CD14-positive monocyte (primary cell): Measurements from ENCODE around the gene KRTAP4-8. TPM values are rescaled to one million over a fixed set of nuclear protein-coding genes. Genes with fewer than 3 reads are reported as not detected.
A peak's percentile ranks its signal among the peaks of the same experiment; 100 is the strongest.
"Not testable (repeated sequence)": the region's sequence is repeated elsewhere in the genome, so short reads cannot be mapped to it uniquely, and the experiment has no call there.

ENCODE experiments used
- DNase-seq, 3 donors: peaks; one replicate each; pipeline ENCODE4 v3.0.0-alpha.2; 2011 to 2022
- H2AFZ ChIP-seq: 2 replicates; pipeline ENCODE4 v1.6.0; 2012; ENCODE audit warnings: mild to moderate bottlenecking, low read depth, low read length, inconsistent platforms; ENCODE audit not compliant: insufficient read depth, poor library complexity, severe bottlenecking
- H3K27ac ChIP-seq, 2 donors: 1 replicate in 1 of 2; 2 replicates in 1 of 2; pipeline ENCODE4 v1.5.1; 2012 to 2013; ENCODE audit warnings: low read length in 2 of 2, control low read depth in 1 of 2, inconsistent platforms in 1 of 2, low read depth in 1 of 2, mild to moderate bottlenecking in 1 of 2
- H3K27me3 ChIP-seq, 2 donors: one replicate each; pipeline versions ENCODE4 v1.6.0 to v1.6.1; 2011 to 2013; ENCODE audit warnings: low read length in 2 of 2; ENCODE audit not compliant: control insufficient read depth in 2 of 2, insufficient read depth in 2 of 2
- H3K36me3 ChIP-seq, 2 donors: replicated peaks in 1 of 2; 1 replicate in 1 of 2; 2 replicates in 1 of 2; pipeline versions ENCODE4 v1.5.1 to v1.6.1; 2012 to 2013; ENCODE audit warnings: low read length in 2 of 2, control low read depth in 1 of 2, inconsistent platforms in 1 of 2, mild to moderate bottlenecking in 1 of 2; ENCODE audit not compliant: insufficient read depth in 2 of 2, control insufficient read depth in 1 of 2
- H3K4me1 ChIP-seq, 2 donors: 1 replicate in 1 of 2; 2 replicates in 1 of 2; pipeline versions ENCODE4 v1.5.1 to v1.6.1; 2012 to 2013; ENCODE audit warnings: low read length in 2 of 2, control low read depth in 1 of 2, inconsistent platforms in 1 of 2, mild to moderate bottlenecking in 1 of 2, moderate library complexity in 1 of 2; ENCODE audit not compliant: insufficient read depth in 2 of 2, control insufficient read depth in 1 of 2
- H3K4me2 ChIP-seq: replicated peaks from 2 replicates; pipeline ENCODE3; 2012; ENCODE audit warnings: low read length, moderate library complexity, mild to moderate bottlenecking; ENCODE audit not compliant: poor library complexity, severe bottlenecking; ENCODE audit errors: extremely low read depth
- H3K4me3 ChIP-seq, 3 experiments: fragments of 200-600 bp in 1 of 3; sonication (generic) in 1 of 3; replicated peaks in 1 of 3; 1 replicate in 2 of 3; 2 replicates in 1 of 3; pipeline ENCODE4 v1.5.1; 2011 to 2013; ENCODE audit warnings: low read length in 3 of 3, mild to moderate bottlenecking in 3 of 3, control low read depth in 2 of 3, low read depth in 2 of 3, inconsistent platforms in 1 of 3, moderate library complexity in 1 of 3
- H3K79me2 ChIP-seq: 2 replicates; pipeline ENCODE4 v1.6.0; 2012; ENCODE audit warnings: mild to moderate bottlenecking, control low read depth, inconsistent platforms, low read length, moderate library complexity; ENCODE audit not compliant: insufficient read depth
- H3K9ac ChIP-seq: 2 replicates; pipeline ENCODE4 v1.6.0; 2017; ENCODE audit warnings: low read length, mild to moderate bottlenecking; ENCODE audit not compliant: insufficient read depth, poor library complexity, severe bottlenecking
- H3K9me3 ChIP-seq, 2 donors: replicated peaks in 1 of 2; 1 replicate in 1 of 2; 2 replicates in 1 of 2; pipeline versions ENCODE4 v1.5.1 to v1.6.1; 2012 to 2013; ENCODE audit warnings: low read length in 2 of 2, control low read depth in 1 of 2; ENCODE audit not compliant: control insufficient read depth in 1 of 2, insufficient read depth in 1 of 2
- H4K20me1 ChIP-seq: 2 replicates; pipeline ENCODE4 v1.6.0; 2012; ENCODE audit warnings: mild to moderate bottlenecking, low read length, control low read depth, moderate library complexity; ENCODE audit not compliant: insufficient read depth
- H3K27ac Mint-ChIP-seq, 7 donors: one replicate each; pipeline ENCODE4 v1.8.0; 2020; ENCODE audit warnings: mild to moderate bottlenecking in 7 of 7, mixed read lengths in 7 of 7, moderate library complexity in 6 of 7, inconsistent platforms in 2 of 7
- H3K27me3 Mint-ChIP-seq, 3 donors: one replicate each; pipeline ENCODE4 v1.8.0; 2021 to 2022; ENCODE audit warnings: low read depth in 3 of 3, mild to moderate bottlenecking in 3 of 3, mixed read lengths in 3 of 3, moderate library complexity in 3 of 3, inconsistent platforms in 1 of 3
- H3K36me3 Mint-ChIP-seq, 2 donors: one replicate each; pipeline ENCODE4 v1.8.0; 2020; ENCODE audit warnings: mixed read lengths in 2 of 2, inconsistent platforms in 1 of 2, mild to moderate bottlenecking in 1 of 2
- H3K4me1 Mint-ChIP-seq: one replicate; pipeline ENCODE4 v1.8.0; 2020; ENCODE audit warnings: mild to moderate bottlenecking, mixed read lengths
- H3K4me3 Mint-ChIP-seq, 2 donors: one replicate each; pipeline ENCODE4 v1.8.0; 2020; ENCODE audit warnings: mild to moderate bottlenecking in 2 of 2, mixed read lengths in 2 of 2, moderate library complexity in 1 of 2
- H3K9me3 Mint-ChIP-seq, 7 donors: one replicate each; pipeline ENCODE4 v1.8.0; 2020 to 2022; ENCODE audit warnings: mixed read lengths in 7 of 7, mild to moderate bottlenecking in 6 of 7, moderate library complexity in 6 of 7, inconsistent platforms in 2 of 7
- WGBS: methylation state at CpG from one replicate; pipeline ENCODE4 v1.1.5; 2013; ENCODE audit warnings: missing lambda C conversion rate; ENCODE audit not compliant: insufficient coverage; 5-methylcytosine and 5-hydroxymethylcytosine counted together
- intact Hi-C, 2 donors: fragments of 100-400 bp; cut with micrococcal nuclease; formaldehyde crosslinking; loops; one replicate each; pipeline versions ENCODE4 v1.15.0 to v1.15.1; 2023
- polyA plus RNA-seq, 3 donors: library from polyadenylated mRNA; depleted of rRNA in 1 of 3; unstranded in 2 of 3; stranded (reverse) in 1 of 3; fragments of 300-500 nt in 2 of 3; fragments of >200 nt in 1 of 3; fragmentation: Illumina TruSeq in 2 of 3; gene quantifications; 1 replicate in 2 of 3; 2 replicates in 1 of 3; pipeline ENCODE4 v1.2.3, GENCODE V29; 2012 to 2021
- TF ChIP-seq, protein P1 (sequence below): fragments of 200-600 bp; IDR thresholded peaks from one replicate; pipeline ENCODE4 v1.8.0; 2022; ENCODE audit warnings: antibody characterized with exemption, mild to moderate bottlenecking

KRTAP4-8 gene
- polyA plus RNA-seq, 3 donors = not detected

DNA sequence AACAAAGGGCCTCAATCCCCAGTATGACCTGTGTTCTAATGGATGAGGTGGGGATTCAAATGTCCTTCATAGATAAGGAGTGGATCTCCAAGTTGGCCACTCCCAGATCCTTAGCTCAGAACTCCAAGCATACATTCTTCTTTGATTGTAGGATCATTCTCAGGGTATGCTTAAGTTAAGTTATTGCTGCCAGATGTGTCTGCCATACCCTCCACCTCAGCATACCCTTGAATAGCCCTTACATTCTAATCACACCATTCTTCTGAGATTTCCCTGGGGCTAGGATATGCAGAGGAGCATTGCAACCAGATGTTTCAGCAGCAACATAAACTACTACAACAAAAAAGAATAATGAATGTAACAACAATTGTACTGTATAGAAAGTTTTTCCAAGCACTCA is 30.7 kb downstream of the KRTAP4-8 start:
- no peak overlapping the region for H2AFZ ChIP-seq
- no peak for DNase-seq
- Mint-ChIP-seq H3K4me3 (no peak overlapping the region), H3K27me3 (peaks cover 0 to 3% (median 2%) of the 10 kb centered on the region in 3 donors), H3K4me1 (no peaks in the 10 kb centered on the region), H3K36me3 (no peaks in the 10 kb centered on the region), H3K9me3 (peaks cover 0 to 3% (median 0%) of the 10 kb centered on the region in 7 donors), H3K27ac (no peak overlapping the region)
- H3K4me1 ChIP-seq = no peaks in the 10 kb centered on the region
- H3K4me2 ChIP-seq = no peak overlapping the region
- intact Hi-C loops = no loop called here
- no peaks in the 10 kb centered on the region for H3K9me3 ChIP-seq
- no peaks in the 10 kb centered on the region for H3K79me2 ChIP-seq
- peaks cover 3 to 4% of the 10 kb centered on the region in 2 donors for H3K27me3 ChIP-seq
- H3K27ac ChIP-seq = no peak overlapping the region
- no peaks in the 10 kb centered on the region for H4K20me1 ChIP-seq
- no peak overlapping the region for H3K4me3 ChIP-seq
- no peaks in the 10 kb centered on the region for H3K36me3 ChIP-seq
- TF ChIP-seq, protein P1, sequence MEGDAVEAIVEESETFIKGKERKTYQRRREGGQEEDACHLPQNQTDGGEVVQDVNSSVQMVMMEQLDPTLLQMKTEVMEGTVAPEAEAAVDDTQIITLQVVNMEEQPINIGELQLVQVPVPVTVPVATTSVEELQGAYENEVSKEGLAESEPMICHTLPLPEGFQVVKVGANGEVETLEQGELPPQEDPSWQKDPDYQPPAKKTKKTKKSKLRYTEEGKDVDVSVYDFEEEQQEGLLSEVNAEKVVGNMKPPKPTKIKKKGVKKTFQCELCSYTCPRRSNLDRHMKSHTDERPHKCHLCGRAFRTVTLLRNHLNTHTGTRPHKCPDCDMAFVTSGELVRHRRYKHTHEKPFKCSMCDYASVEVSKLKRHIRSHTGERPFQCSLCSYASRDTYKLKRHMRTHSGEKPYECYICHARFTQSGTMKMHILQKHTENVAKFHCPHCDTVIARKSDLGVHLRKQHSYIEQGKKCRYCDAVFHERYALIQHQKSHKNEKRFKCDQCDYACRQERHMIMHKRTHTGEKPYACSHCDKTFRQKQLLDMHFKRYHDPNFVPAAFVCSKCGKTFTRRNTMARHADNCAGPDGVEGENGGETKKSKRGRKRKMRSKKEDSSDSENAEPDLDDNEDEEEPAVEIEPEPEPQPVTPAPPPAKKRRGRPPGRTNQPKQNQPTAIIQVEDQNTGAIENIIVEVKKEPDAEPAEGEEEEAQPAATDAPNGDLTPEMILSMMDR = no peak
- no peak overlapping the region for H3K9ac ChIP-seq

DNA sequence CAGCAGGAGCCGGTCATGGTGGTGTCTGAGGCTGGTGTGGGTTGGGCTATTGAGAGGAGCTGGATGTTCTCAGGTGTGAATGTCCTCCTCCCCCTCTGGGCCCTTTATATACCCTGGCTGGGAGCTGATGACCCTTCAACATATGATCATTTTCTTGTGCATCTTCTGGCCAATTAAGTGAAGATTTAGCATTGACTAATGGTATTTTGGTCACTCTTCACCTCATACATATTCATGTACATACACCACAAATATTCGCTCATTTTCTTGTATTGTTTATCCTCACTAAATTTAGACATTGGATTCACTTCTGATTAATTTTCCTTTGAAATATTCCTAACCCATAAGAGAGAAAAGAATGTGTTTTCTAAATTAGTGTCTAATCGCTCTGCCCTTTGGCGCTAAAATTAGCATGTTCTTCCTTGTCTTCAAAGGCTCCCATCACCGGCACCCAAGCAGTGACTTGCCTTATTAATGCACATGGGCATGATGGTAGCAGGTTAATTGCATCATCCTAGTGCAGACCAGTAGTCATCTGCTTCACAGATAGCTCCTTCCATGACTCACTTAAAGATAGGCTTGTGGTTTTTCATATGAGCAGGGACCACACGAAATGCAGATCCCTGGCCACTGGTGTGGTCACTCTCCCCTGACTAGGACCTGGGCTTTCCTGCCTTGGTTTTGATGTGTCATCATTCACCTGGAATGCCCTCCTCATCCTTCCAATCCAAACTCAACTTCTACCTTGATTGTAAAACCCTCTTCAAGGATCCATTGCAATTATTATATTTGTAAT is 31.9 kb downstream of the KRTAP4-8 start, which contains the start of gene KRTAP2-4:
KRTAP2-4 (minus strand) TSS at position 51 of the 796 bp plus-strand sequence; CDS start at position 17, 34 bp downstream.
- no peak within 1 kb of the TSS for H3K9ac ChIP-seq
- intact Hi-C loops = no loop called here
- no peaks in the 10 kb centered on the region for H3K4me1 Mint-ChIP-seq

DNA sequence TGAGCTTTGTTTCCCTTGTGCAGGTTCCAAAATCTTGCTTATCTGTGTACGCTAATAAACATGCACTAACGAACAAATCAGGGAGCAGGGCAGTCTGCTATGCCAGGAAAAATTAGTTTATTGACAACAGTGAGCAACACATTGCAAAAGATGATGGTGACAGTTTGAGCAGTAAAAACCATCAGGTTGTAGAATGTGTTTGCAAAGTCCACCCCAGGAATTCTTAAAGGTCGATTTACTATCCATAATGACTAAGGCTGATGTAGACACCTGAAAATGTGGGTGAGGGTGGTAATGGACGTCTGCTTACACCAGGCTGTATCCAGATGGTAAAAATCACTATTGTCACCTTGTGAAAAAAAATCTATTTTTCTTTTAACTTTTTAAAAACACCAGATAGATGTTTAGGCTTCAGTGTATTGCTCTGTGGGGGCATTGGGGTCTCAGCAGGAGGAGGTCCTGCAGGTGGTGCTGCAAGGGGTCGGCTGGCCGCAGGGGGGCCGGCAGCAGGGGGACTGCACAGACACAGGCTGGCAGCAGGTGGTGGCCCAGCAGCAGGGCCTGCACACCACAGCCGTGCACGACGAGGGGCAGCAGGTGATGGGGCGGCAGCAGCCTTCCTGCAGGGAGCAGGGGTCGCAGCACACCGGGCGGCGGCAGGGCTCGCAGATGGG is 32.8 kb downstream of the KRTAP4-8 start:
- H3K27ac Mint-ChIP-seq, H3K9me3 ChIP-seq, H3K4me2 ChIP-seq, DNase-seq, H3K27ac ChIP-seq, H3K79me2 ChIP-seq, H3K4me1 Mint-ChIP-seq, intact Hi-C loops, H3K4me1 ChIP-seq, H2AFZ ChIP-seq, H4K20me1 ChIP-seq, H3K9ac ChIP-seq, H3K36me3 Mint-ChIP-seq, H3K4me3 Mint-ChIP-seq, H3K4me3 ChIP-seq, H3K36me3 ChIP-seq, H3K9me3 Mint-ChIP-seq: not testable (repeated sequence)
- peaks cover 4 to 15% (median 12%) of the 10 kb centered on the region in 3 donors for H3K27me3 Mint-ChIP-seq
- 94% methylated on average over 2 of the region's 16 CpGs for WGBS
- H3K27me3 ChIP-seq = peaks cover 13 to 15% of the 10 kb centered on the region in 2 donors

More for the DNA sequence above, 31.9 kb downstream of the KRTAP4-8 start, which contains the start of gene KRTAP2-4:
- H3K4me3 ChIP-seq = no peak within 1 kb of the TSS
- TF ChIP-seq, protein P1 = no peak
- H4K20me1 ChIP-seq = no peaks in the 10 kb centered on the region
- H3K4me2 ChIP-seq = no peak within 1 kb of the TSS
- no peaks in the 10 kb centered on the region for H3K79me2 ChIP-seq
- no peak within 1 kb of the TSS for H3K27ac ChIP-seq
- no peaks in the 10 kb centered on the region for H3K4me1 ChIP-seq
- H3K27ac Mint-ChIP-seq = no peak within 1 kb of the TSS
- H3K36me3 Mint-ChIP-seq = no peaks in the 10 kb centered on the region
- no peaks in the 10 kb centered on the region for H3K36me3 ChIP-seq
- peaks cover 1 to 8% (median 5%) of the 10 kb centered on the region in 3 donors for H3K27me3 Mint-ChIP-seq
- no peak within 1 kb of the TSS for H2AFZ ChIP-seq
- no peaks in the 10 kb centered on the region for H3K9me3 ChIP-seq
- peak in 1 of 3 donors; percentile 26 for DNase-seq
- H3K9me3 Mint-ChIP-seq = peaks cover 0 to 2% (median 0%) of the 10 kb centered on the region in 7 donors
- peaks cover 4 to 7% of the 10 kb centered on the region in 2 donors for H3K27me3 ChIP-seq
- no peak within 1 kb of the TSS for H3K4me3 Mint-ChIP-seq
- WGBS = 77% methylated on average over 3 of the region's 6 CpGs
